Measurements from ENCODE around the gene RNF224. TPM values are rescaled to one million over a fixed set of nuclear protein-coding genes. Genes with fewer than 3 reads are reported as not detected.

The RNF224 gene
- total RNA-seq, 1 donor from 2014 or later, result not detected

- no peak for DNase-seq (ENCODE audit: low read depth)
- peak overlapping the region; percentile 69 for H3K4me3 ChIP-seq (ENCODE audit: low read depth, low read length)
- no peak for TF ChIP-seq CTCF (conservative IDR thresholded peaks at IDR 0.05; ENCODE audit: low read depth, low read length)
Measured at GRCh38 chr9:137278061-137278701, 50.9 kb downstream of the RNF224 start.

Other genes with a start within 250 kb of the RNF224 start
- not detected in 2 replicates for gene PTGDS, start 250.0 kb upstream of the RNF224 start, total RNA-seq
- gene LCNL1, start 244.5 kb upstream of the RNF224 start, total RNA-seq, result not detected in 2 replicates
- 70.1 and 81.7 TPM in 2 replicates for gene PAXX, start 235.1 kb upstream of the RNF224 start, total RNA-seq
- 2.2 and 2.4 TPM in 2 replicates for gene CLIC3, start 230.9 kb upstream of the RNF224 start, total RNA-seq
- gene ABCA2, start 199.3 kb upstream of the RNF224 start, total RNA-seq, result 3.0 and 7.6 TPM in 2 replicates
- gene FUT7, start 195.4 kb upstream of the RNF224 start, total RNA-seq, result not detected in 2 replicates
- gene NPDC1, start 181.3 kb upstream of the RNF224 start, total RNA-seq, result 19.7 and 47.7 TPM in 2 replicates
- 0.87 TPM in 1 of 2 replicates, not detected in the other for gene ENTPD2, start 173.4 kb upstream of the RNF224 start, total RNA-seq
- gene SAPCD2, start 156.9 kb upstream of the RNF224 start, total RNA-seq, result 25.6 and 51.3 TPM in 2 replicates
- gene UAP1L1, start 150.0 kb upstream of the RNF224 start, total RNA-seq, result 2.1 and 2.2 TPM in 2 replicates
- gene MAN1B1, start 140.5 kb upstream of the RNF224 start, total RNA-seq, result 46.0 and 74.3 TPM in 2 replicates
- gene DPP7, start 112.8 kb upstream of the RNF224 start, total RNA-seq, result 66.9 and 125 TPM in 2 replicates
- gene GRIN1, start 88.3 kb upstream of the RNF224 start, total RNA-seq, result not detected in 2 replicates
- gene LRRC26, start 57.5 kb upstream of the RNF224 start, total RNA-seq, result not detected in 2 replicates
- gene TMEM210, start 55.4 kb upstream of the RNF224 start, total RNA-seq, result not detected in 2 replicates
- gene ANAPC2, start 38.9 kb upstream of the RNF224 start, total RNA-seq, result 16.7 TPM in 2 replicates
- gene SSNA1, start 38.8 kb upstream of the RNF224 start, total RNA-seq, result 139 and 185 TPM in 2 replicates
- 10.5 and 13.5 TPM in 2 replicates for gene TPRN, start 26.8 kb upstream of the RNF224 start, total RNA-seq
- 39.4 and 44.9 TPM in 2 replicates for gene TMEM203, start 21.9 kb upstream of the RNF224 start, total RNA-seq
- 22.0 and 26.9 TPM in 2 replicates for gene NDOR1, start 21.8 kb upstream of the RNF224 start, total RNA-seq
- gene RNF208, start 5.3 kb upstream of the RNF224 start, total RNA-seq, result 0.22 and 1.5 TPM in 2 replicates
- 0.17 and 0.94 TPM in 2 replicates for gene CYSRT1, start 2.3 kb upstream of the RNF224 start, total RNA-seq
- gene SLC34A3, start 3.4 kb downstream of the RNF224 start, total RNA-seq, result 0.07 TPM in 1 of 2 replicates, not detected in the other
- gene TUBB4B, start 13.8 kb downstream of the RNF224 start, total RNA-seq, result 725 and 1,240 TPM in 2 replicates
- gene STPG3, start 23.8 kb downstream of the RNF224 start, total RNA-seq, result not detected in 2 replicates
- 47.7 and 71.0 TPM in 2 replicates for gene NELFB, start 27.8 kb downstream of the RNF224 start, total RNA-seq
- 48.5 and 56.1 TPM in 2 replicates for gene TOR4A, start 50.2 kb downstream of the RNF224 start, total RNA-seq
- 2.2 and 4.9 TPM in 2 replicates for gene NRARP, start 74.8 kb downstream of the RNF224 start, total RNA-seq
- gene EXD3, start 195.7 kb downstream of the RNF224 start, total RNA-seq, result 4.1 and 29.2 TPM in 2 replicates
- gene NOXA1, start 195.9 kb downstream of the RNF224 start, total RNA-seq, result 0.14 and 2.1 TPM in 2 replicates
- gene ENTPD8, start 213.9 kb downstream of the RNF224 start, total RNA-seq, result not detected in 2 replicates
- 33.2 and 62.7 TPM in 2 replicates for gene NSMF, start 231.8 kb downstream of the RNF224 start, total RNA-seq

All from epithelial cell of proximal tubule (primary cell).